Naive B cell (primary cell): Measurements from ENCODE around the gene CPA1. TPM values are rescaled to one million over a fixed set of nuclear protein-coding genes. Genes with fewer than 3 reads are reported as not detected.

Source experiments
- polyA plus RNA-seq, 6 donors: library from polyadenylated mRNA; unstranded; fragments of 300-500 nt; fragmentation: Illumina TruSeq; gene quantifications; one replicate each; pipeline ENCODE4 v1.2.3, GENCODE V29; 2021; ENCODE audit warnings: low read depth in 6 of 6

CPA1 gene
- polyA plus RNA-seq, 6 donors from 2014 or later = not detected

Other genes with a start within 250 kb of the CPA1 start
- 10 to 100 TPM; 37.3 to 48.3 (median 44.5) TPM for gene TMEM209, start 175.1 kb upstream of the CPA1 start, polyA plus RNA-seq
- not detected for gene SSMEM1, start 172.6 kb upstream of the CPA1 start, polyA plus RNA-seq
- not detected for gene CPA2, start 113.6 kb upstream of the CPA1 start, polyA plus RNA-seq
- not detected for gene CPA4, start 87.3 kb upstream of the CPA1 start, polyA plus RNA-seq
- gene CPA5, start 35.7 kb upstream of the CPA1 start, polyA plus RNA-seq = under 1 TPM in 1 of 6 donors, not detected in 5; 0.18 TPM
- 10 to 100 TPM in 3 of 6 donors, 1 to 10 TPM in 3; 6.2 to 20.7 (median 10.3) TPM for gene CEP41, start 60.5 kb downstream of the CPA1 start, polyA plus RNA-seq
- 10 to 100 TPM in 1 of 6 donors, 1 to 10 TPM in 5; 4.6 to 19.4 (median 5.7) TPM for gene MEST, start 111.6 kb downstream of the CPA1 start, polyA plus RNA-seq